GM19467 (cell line): ENCODE measurements around the gene SMAP1.

Experiments used
- ATAC-seq: cut with Tn5 transposase; IDR thresholded peaks from one replicate; pipeline ENCODE4 v1.9.1; 2021; ENCODE audit warnings: mild to moderate bottlenecking, moderate library complexity; ENCODE audit not compliant: unreplicated experiment

Gene SMAP1

GRCh38 chr6:70884074-70884983 lies 216.6 kb downstream of the SMAP1 start:
- ATAC-seq, result no peak

GRCh38 chr6:70886071-70886470 lies 218.4 kb downstream of the SMAP1 start:
- ATAC-seq, result no peak

GRCh38 chr6:70886661-70887060 lies 219.0 kb downstream of the SMAP1 start:
- no peak for ATAC-seq

- ATAC-seq, result no peak
Measured at GRCh38 chr6:70889270-70889669, 221.6 kb downstream of the SMAP1 start.

- ATAC-seq, result no peak
Measured at GRCh38 chr6:70894001-70894400, 226.3 kb downstream of the SMAP1 start.

- no peak for ATAC-seq
Measured at GRCh38 chr6:70900047-70900446, 232.4 kb downstream of the SMAP1 start.

GRCh38 chr6:70901324-70901723 lies 233.6 kb downstream of the SMAP1 start:
- no peak for ATAC-seq

- ATAC-seq, result no peak
Measured at GRCh38 chr6:70903665-70904452, 236.2 kb downstream of the SMAP1 start.

GRCh38 chr6:70905742-70906141 lies 238.1 kb downstream of the SMAP1 start:
- no peak for ATAC-seq
